Measurements from ENCODE around the gene CLCA1.

GRCh38 chr1:86449103-86449502 is 19.6 kb upstream of the CLCA1 start:
- TF ChIP-seq RAD21 (IDR thresholded peaks at IDR 0.05; ENCODE audit: insufficient read depth, low read depth, low read length) (no peak), EGR1 (IDR thresholded peaks at IDR 0.05; ENCODE audit: borderline replicate concordance in 1 of 2, low read depth in 2 of 2, low read length in 2 of 2) (no peak), CBX3 (IDR thresholded peaks at IDR 0.05; ENCODE audit: borderline replicate concordance, low read depth) (no peak)

Measured in GM12878 (cell line).